Muscle of leg (tissue), 11 donors: Measurements from ENCODE around the gene METTL26. TPM values are rescaled to one million over a fixed set of nuclear protein-coding genes. Genes with fewer than 3 reads are reported as not detected.

Experiments
- DNase-seq: peaks from one replicate; pipeline ENCODE4 v3.0.0; 2013
- H3K27ac ChIP-seq: one replicate; pipeline ENCODE4 v1.5.1; 2013; ENCODE audit warnings: mild to moderate bottlenecking, low read length, control low read depth
- H3K27me3 ChIP-seq: one replicate; pipeline ENCODE4 v1.6.1; 2013; ENCODE audit warnings: low read length; ENCODE audit not compliant: control insufficient read depth, insufficient read depth
- H3K36me3 ChIP-seq: one replicate; pipeline ENCODE4 v1.6.1; 2013; ENCODE audit warnings: low read length; ENCODE audit not compliant: control insufficient read depth, insufficient read depth
- H3K4me1 ChIP-seq: one replicate; pipeline ENCODE4 v1.6.1; 2013; ENCODE audit warnings: low read length; ENCODE audit not compliant: control insufficient read depth, insufficient read depth
- H3K4me3 ChIP-seq: one replicate; pipeline ENCODE4 v1.5.1; 2013; ENCODE audit warnings: low read length, control low read depth
- H3K9me3 ChIP-seq: replicated peaks from 2 replicates; pipeline ENCODE4 v1.6.1; 2013; ENCODE audit warnings: low read depth, low read length; ENCODE audit not compliant: control insufficient read depth
- WGBS: methylation state at CpG from one replicate; pipeline ENCODE4 v1.1.5; 2013; ENCODE audit warnings: missing lambda C conversion rate; ENCODE audit not compliant: insufficient coverage; 5-methylcytosine and 5-hydroxymethylcytosine counted together
- polyA plus RNA-seq, 8 donors: library from polyadenylated mRNA; unstranded; fragments of 120-200 nt; gene quantifications; one replicate each; pipeline versions ENCODE4 v1.2.1 to v1.2.3, GENCODE V29; 2013; ENCODE audit warnings: inconsistent platforms in 1 of 8, low replicate concordance in 1 of 8; ENCODE audit not compliant: insufficient read length in 8 of 8, insufficient read depth in 1 of 8
- total RNA-seq: library from RNA; stranded (reverse); fragments of 120-200 nt; gene quantifications from one replicate; pipeline ENCODE4 v1.2.4, GENCODE V29; 2013

Gene METTL26
- total and polyA plus RNA-seq, 9 donors = 39.3 to 59.1 (median 42.7) TPM

GRCh38 chr16:589658-590187, 46.4 kb downstream of the METTL26 start, which contains the start of gene RAB40C:
RAB40C (plus strand) TSS chr16:590066; CDS start chr16:590292, 226 bp downstream.
- Histone ChIP-seq H3K36me3 (peaks cover 13% of the 10 kb centered on the region), H3K27me3 (peaks cover 4% of the 10 kb centered on the region), H3K4me1 (peaks cover 55% of the 10 kb centered on the region), H3K27ac (peak within 1 kb of the TSS; percentile 99), H3K4me3 (peak within 1 kb of the TSS; percentile 90), H3K9me3 (no peaks in the 10 kb centered on the region)
- under 1% methylated on average over 67 of the region's 67 CpGs for WGBS
- DNase-seq = peak; percentile 99

- Histone ChIP-seq H3K27ac (peak overlapping the region; percentile 99), H3K4me3 (peak overlapping the region; percentile 90), H3K4me1 (peaks cover 59% of the 10 kb centered on the region), H3K9me3 (no peaks in the 10 kb centered on the region), H3K27me3 (peaks cover 4% of the 10 kb centered on the region), H3K36me3 (peaks cover 13% of the 10 kb centered on the region)
- under 1% methylated on average over 107 of the region's 107 CpGs for WGBS
- DNase-seq = peak; percentile 99
Measured at GRCh38 chr16:588889-589657, 47.0 kb downstream of the METTL26 start.

- peaks cover 9% of the 10 kb centered on the region for H3K36me3 ChIP-seq
- H3K4me3 ChIP-seq = peak overlapping the region; percentile 90
- no peaks in the 10 kb centered on the region for H3K9me3 ChIP-seq
- WGBS = 0% methylated on average over 21 of the region's 21 CpGs
- peak overlapping the region; percentile 99 for H3K27ac ChIP-seq
- peaks cover 64% of the 10 kb centered on the region for H3K4me1 ChIP-seq
- DNase-seq = peak; percentile 61
- peaks cover 4% of the 10 kb centered on the region for H3K27me3 ChIP-seq
Measured at GRCh38 chr16:588639-588888, 47.5 kb downstream of the METTL26 start.

GRCh38 chr16:586645-587590, 49.2 kb downstream of the METTL26 start:
- H3K4me3 ChIP-seq = no peak overlapping the region
- DNase-seq = no peak
- no peaks in the 10 kb centered on the region for H3K9me3 ChIP-seq
- H3K36me3 ChIP-seq = peaks cover under 1% of the 10 kb centered on the region
- peaks cover 4% of the 10 kb centered on the region for H3K27me3 ChIP-seq
- WGBS = 63% methylated on average over 9 of the region's 14 CpGs
- no peak overlapping the region for H3K27ac ChIP-seq
- peaks cover 54% of the 10 kb centered on the region for H3K4me1 ChIP-seq

GRCh38 chr16:586047-586644, 50.0 kb downstream of the METTL26 start:
- H3K27ac ChIP-seq = no peak overlapping the region
- no peak overlapping the region for H3K4me3 ChIP-seq
- peaks cover under 1% of the 10 kb centered on the region for H3K36me3 ChIP-seq
- H3K4me1 ChIP-seq = peaks cover 52% of the 10 kb centered on the region
- no peaks in the 10 kb centered on the region for H3K9me3 ChIP-seq
- peaks cover 4% of the 10 kb centered on the region for H3K27me3 ChIP-seq
- WGBS = 37% methylated on average over 16 of the region's 16 CpGs
- peak; percentile 28 for DNase-seq

DNA sequence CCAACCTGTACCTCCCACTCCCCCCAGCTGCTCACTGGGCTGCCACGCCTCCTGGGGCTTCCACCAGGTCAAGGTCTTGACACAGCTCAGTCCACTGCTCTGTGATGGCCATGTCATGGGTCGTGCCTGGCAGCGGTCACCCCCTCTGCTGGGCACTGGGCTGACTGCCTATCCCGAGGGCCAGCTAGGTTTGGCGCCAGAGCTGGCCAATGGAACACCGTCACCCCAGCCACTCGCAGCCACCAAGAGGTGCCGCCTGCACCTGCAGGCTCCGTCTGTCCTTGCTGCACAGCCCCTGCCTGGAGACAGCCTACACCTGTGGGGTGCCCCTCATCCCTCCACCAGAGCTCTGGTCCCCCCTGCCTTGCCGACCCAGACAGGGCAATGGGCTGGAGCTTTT, 50.8 kb downstream of the METTL26 start:
- Histone ChIP-seq H3K27ac (no peak overlapping the region), H3K4me1 (peaks cover 44% of the 10 kb centered on the region), H3K4me3 (no peak overlapping the region), H3K9me3 (no peaks in the 10 kb centered on the region), H3K36me3 (peaks cover 8% of the 10 kb centered on the region), H3K27me3 (peaks cover 4% of the 10 kb centered on the region)
- DNase-seq = no peak
- 26% methylated on average over 9 of the region's 10 CpGs for WGBS

Other genes starting within 250 kb of the METTL26 start
- 53.5 TPM for gene NME4, start 239.1 kb downstream of the METTL26 start, total RNA-seq
- 100 to 1,000 TPM in 3 of 8 donors, 10 to 100 TPM in 5; 70.9 to 115 (median 97.2) TPM for gene NME4, start 239.1 kb downstream of the METTL26 start, polyA plus RNA-seq
- gene DECR2, start 234.4 kb downstream of the METTL26 start, total RNA-seq = 8.4 TPM
- 10 to 100 TPM in 7 of 8 donors, 1 to 10 TPM in 1; 8.8 to 20.6 (median 13.4) TPM for gene DECR2, start 234.4 kb downstream of the METTL26 start, polyA plus RNA-seq
- gene RAB11FIP3, start 210.7 kb downstream of the METTL26 start, total RNA-seq = 13.9 TPM
- 10 to 100 TPM; 26.5 to 35.8 (median 29.8) TPM for gene RAB11FIP3, start 210.7 kb downstream of the METTL26 start, polyA plus RNA-seq
- gene CAPN15, start 108.6 kb downstream of the METTL26 start, total RNA-seq = 17.2 TPM
- 10 to 100 TPM; 20.0 to 36.7 (median 30.5) TPM for gene CAPN15, start 108.6 kb downstream of the METTL26 start, polyA plus RNA-seq
- 0.13 TPM for gene PRR35, start 75.9 kb downstream of the METTL26 start, total RNA-seq
- under 1 TPM in 7 of 8 donors, not detected in 1; 0.07 to 0.30 (median 0.13) TPM for gene PRR35, start 75.9 kb downstream of the METTL26 start, polyA plus RNA-seq
- 1.5 TPM for gene NHLRC4, start 69.3 kb downstream of the METTL26 start, total RNA-seq
- 1 to 10 TPM; 1.3 to 1.8 (median 1.5) TPM for gene NHLRC4, start 69.3 kb downstream of the METTL26 start, polyA plus RNA-seq
- 12.2 TPM for gene PIGQ, start 66.3 kb downstream of the METTL26 start, total RNA-seq
- 10 to 100 TPM; 14.1 to 23.2 (median 19.2) TPM for gene PIGQ, start 66.3 kb downstream of the METTL26 start, polyA plus RNA-seq
- 9.4 TPM for gene RAB40C, start 46.2 kb downstream of the METTL26 start, total RNA-seq
- gene RAB40C, start 46.2 kb downstream of the METTL26 start, polyA plus RNA-seq = 10 to 100 TPM; 10.3 to 15.4 (median 13.2) TPM
- gene WFIKKN1, start 5.3 kb downstream of the METTL26 start, total RNA-seq = 0.22 TPM
- under 1 TPM; 0.12 to 0.82 (median 0.39) TPM for gene WFIKKN1, start 5.3 kb downstream of the METTL26 start, polyA plus RNA-seq
- 18.6 TPM for gene MCRIP2, start 5.5 kb upstream of the METTL26 start, total RNA-seq
- 10 to 100 TPM in 4 of 8 donors, 1 to 10 TPM in 4; 7.7 to 16.8 (median 10.8) TPM for gene MCRIP2, start 5.5 kb upstream of the METTL26 start, polyA plus RNA-seq
- gene WDR90, start 13.1 kb upstream of the METTL26 start, total RNA-seq = 12.3 TPM
- 10 to 100 TPM; 10.6 to 30.5 (median 20.3) TPM for gene WDR90, start 13.1 kb upstream of the METTL26 start, polyA plus RNA-seq
- gene RHOT2, start 31.8 kb upstream of the METTL26 start, total RNA-seq = 31.6 TPM
- 10 to 100 TPM; 45.1 to 88.7 (median 66.5) TPM for gene RHOT2, start 31.8 kb upstream of the METTL26 start, polyA plus RNA-seq
- 1.3 TPM for gene RHBDL1, start 39.4 kb upstream of the METTL26 start, total RNA-seq
- 1 to 10 TPM in 6 of 8 donors, under 1 TPM in 2; 0.84 to 2.6 (median 1.7) TPM for gene RHBDL1, start 39.4 kb upstream of the METTL26 start, polyA plus RNA-seq
- gene STUB1, start 44.1 kb upstream of the METTL26 start, total RNA-seq = 70.7 TPM
- gene STUB1, start 44.1 kb upstream of the METTL26 start, polyA plus RNA-seq = 100 to 1,000 TPM in 4 of 8 donors, 10 to 100 TPM in 4; 93.9 to 115 (median 100) TPM
- gene JMJD8, start 48.0 kb upstream of the METTL26 start, total RNA-seq = 20.7 TPM
- 10 to 100 TPM; 27.3 to 40.2 (median 34.5) TPM for gene JMJD8, start 48.0 kb upstream of the METTL26 start, polyA plus RNA-seq
- 2.0 TPM for gene WDR24, start 54.1 kb upstream of the METTL26 start, total RNA-seq
- 10 to 100 TPM in 1 of 8 donors, 1 to 10 TPM in 7; 7.1 to 10.5 (median 8.9) TPM for gene WDR24, start 54.1 kb upstream of the METTL26 start, polyA plus RNA-seq
- gene FBXL16, start 69.5 kb upstream of the METTL26 start, total RNA-seq = not detected
- under 1 TPM; 0.18 to 0.87 (median 0.42) TPM for gene FBXL16, start 69.5 kb upstream of the METTL26 start, polyA plus RNA-seq
- gene METRN, start 78.8 kb upstream of the METTL26 start, total RNA-seq = 35.6 TPM
- 10 to 100 TPM; 33.3 to 49.6 (median 34.9) TPM for gene METRN, start 78.8 kb upstream of the METTL26 start, polyA plus RNA-seq
- gene ANTKMT, start 84.8 kb upstream of the METTL26 start, total RNA-seq = 29.8 TPM
- 10 to 100 TPM; 14.1 to 22.8 (median 16.0) TPM for gene ANTKMT, start 84.8 kb upstream of the METTL26 start, polyA plus RNA-seq
- 0.18 TPM for gene CCDC78, start 90.1 kb upstream of the METTL26 start, total RNA-seq
- gene CCDC78, start 90.1 kb upstream of the METTL26 start, polyA plus RNA-seq = 1 to 10 TPM in 7 of 8 donors, under 1 TPM in 1; 0.77 to 2.1 (median 1.3) TPM
- gene HAGHL, start 90.8 kb upstream of the METTL26 start, total RNA-seq = 1.7 TPM
- gene HAGHL, start 90.8 kb upstream of the METTL26 start, polyA plus RNA-seq = 1 to 10 TPM; 1.8 to 4.7 (median 2.9) TPM
- 18.3 TPM for gene CIAO3, start 104.7 kb upstream of the METTL26 start, total RNA-seq
- gene CIAO3, start 104.7 kb upstream of the METTL26 start, polyA plus RNA-seq = 10 to 100 TPM; 14.3 to 19.6 (median 17.5) TPM
- 0.31 TPM for gene MSLN, start 124.4 kb upstream of the METTL26 start, total RNA-seq
- 1 to 10 TPM in 4 of 8 donors, under 1 TPM in 4; 0.23 to 6.9 (median 0.93) TPM for gene MSLN, start 124.4 kb upstream of the METTL26 start, polyA plus RNA-seq
- 9.4 TPM for gene RPUSD1, start 152.1 kb upstream of the METTL26 start, total RNA-seq
- 10 to 100 TPM; 10.0 to 13.9 (median 12.0) TPM for gene RPUSD1, start 152.1 kb upstream of the METTL26 start, polyA plus RNA-seq
- gene CHTF18, start 152.3 kb upstream of the METTL26 start, total RNA-seq = 14.5 TPM
- 10 to 100 TPM; 11.5 to 27.1 (median 18.0) TPM for gene CHTF18, start 152.3 kb upstream of the METTL26 start, polyA plus RNA-seq
- gene GNG13, start 164.4 kb upstream of the METTL26 start, total RNA-seq = not detected
- under 1 TPM in 1 of 8 donors, not detected in 7; 0.20 TPM for gene GNG13, start 164.4 kb upstream of the METTL26 start, polyA plus RNA-seq